Dedifferentiated amniotic fluid mesenchymal stem cell (primary cell): ENCODE data around the gene SNRK.
A peak's percentile ranks its signal among the peaks of the same experiment; 100 is the strongest.

ENCODE experiments used
- DNase-seq: peaks from one replicate; pipeline ENCODE4 v3.0.0-alpha.2; 2016; ENCODE audit errors: extremely low spot score

The SNRK gene

DNA sequence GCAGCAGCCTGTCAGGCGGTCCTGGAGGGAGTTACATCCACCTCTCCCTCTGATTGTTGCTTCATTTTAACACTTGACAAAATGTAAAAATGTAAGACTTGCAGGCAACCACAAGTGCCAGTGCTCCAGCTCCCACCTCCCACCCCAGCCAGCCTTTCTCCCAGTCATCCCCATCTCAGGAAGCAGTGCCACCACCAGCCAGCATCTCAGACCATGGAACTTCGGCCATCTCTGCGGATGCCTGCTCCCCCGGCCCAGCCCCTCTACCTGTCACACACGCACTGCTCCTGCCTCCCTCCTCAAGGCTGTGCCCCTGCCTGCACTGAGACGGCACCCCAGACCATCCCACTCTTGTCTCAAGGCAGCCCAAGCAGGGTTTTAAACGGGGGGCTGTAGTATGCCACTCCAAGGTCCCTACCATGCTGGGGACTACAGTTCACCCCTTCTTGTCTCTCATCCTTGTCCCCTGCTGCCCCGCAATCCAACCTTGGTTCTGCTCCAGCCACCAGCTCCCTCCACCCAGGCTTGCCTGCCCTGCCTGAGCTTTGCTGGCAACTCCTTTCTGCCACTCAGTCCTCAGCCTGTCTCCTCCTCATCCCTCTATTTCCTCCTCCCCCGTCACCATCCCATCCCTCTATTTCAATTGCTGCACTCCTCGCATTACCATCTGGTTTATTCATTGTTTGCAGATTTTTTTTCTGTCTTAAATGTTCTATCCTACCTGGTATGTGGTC, 85.8 kb downstream of the SNRK start:
- no peak for DNase-seq

DNA sequence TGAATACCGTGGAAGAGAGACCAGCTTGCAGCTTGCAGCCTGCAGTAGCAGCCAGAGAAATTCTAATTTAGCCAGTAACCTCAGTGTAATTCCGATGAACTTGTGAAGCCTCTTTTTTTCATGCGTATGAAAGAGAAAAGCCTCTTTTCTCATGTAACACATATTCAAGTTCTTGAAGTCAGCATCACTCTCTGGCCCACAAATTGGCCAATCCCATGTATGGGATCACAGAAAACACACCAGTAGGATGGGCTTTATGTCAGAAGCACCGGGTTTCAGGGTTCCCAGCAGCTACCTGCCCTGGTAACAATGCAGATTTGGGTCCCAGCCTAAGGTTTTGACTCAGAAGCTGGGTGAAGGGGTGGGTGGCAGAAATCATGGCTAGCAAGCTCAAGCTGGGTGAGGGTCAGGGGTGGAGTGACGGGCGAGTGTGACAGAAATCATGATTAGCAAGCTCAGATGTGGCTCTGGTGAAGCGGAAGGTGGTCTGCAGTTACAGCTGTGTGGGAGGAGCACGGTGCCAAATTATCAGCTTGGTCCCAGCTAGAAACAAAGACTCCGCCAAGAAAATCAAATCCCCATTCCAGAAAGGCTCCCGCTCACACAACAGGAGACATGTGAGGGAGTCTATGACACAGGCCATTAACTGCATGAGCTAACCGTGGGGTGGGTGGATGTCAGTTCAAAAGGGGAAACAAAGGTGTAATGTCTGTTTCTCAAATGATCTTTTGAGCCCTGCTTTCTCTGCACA, 86.6 kb downstream of the SNRK start:
- no peak for DNase-seq

DNA sequence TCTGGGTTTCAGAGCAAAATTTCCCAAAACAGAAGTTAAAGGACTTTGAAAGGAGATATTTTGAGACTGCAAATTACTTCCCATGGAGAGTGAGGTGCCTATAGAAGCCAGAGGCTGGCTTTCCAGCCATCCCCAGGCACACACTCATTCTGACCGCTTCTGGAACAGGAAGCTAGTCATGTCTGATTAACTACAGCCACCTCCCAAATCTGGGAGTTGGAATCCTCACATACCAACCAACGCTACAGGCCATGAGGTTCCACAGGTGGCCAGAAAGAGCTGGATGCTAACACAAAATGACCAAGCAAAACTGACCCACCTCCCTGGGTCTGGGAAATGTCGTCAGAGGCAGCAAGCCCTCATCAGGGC, 87.2 kb downstream of the SNRK start:
- no peak for DNase-seq

DNA sequence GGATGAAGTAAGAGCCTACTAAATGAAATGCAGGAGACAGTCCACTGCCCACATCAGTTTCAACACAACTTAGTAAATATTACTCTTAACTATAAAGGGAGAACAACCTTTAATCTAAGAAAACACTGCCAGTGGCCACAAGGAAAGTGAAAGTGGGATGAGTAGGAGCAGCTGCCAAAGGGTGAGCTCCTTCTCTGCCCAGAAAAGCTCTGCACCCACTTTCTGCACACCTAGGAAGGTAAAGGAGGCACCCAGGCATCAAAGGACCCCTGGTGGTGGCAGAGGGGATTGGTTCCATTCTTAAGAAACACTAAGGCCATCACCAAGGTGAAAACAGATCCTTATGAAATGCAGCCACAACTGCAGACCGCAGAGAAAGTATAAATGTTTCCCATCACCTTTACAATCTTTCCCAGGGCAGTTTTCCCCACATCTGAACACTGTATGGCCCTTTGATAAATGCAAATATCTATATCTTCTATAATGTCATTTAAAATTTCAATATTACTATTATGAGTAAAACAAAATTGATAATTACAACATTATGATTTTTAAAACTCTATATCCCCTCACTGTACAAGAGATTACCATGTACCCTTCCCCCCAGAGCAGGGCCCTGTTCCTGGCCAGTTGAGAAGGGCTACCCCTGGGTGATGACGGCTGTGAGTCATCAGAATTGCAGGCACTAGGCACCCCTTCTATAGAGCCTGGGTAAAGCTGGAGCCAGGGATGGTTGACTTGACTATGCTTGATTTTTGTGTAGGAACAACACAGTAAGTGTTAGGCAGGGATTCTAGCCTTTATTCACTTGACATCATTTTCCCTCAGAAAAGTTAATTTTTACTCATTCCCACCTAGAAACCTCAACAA, 92.0 kb downstream of the SNRK start:
- DNase-seq = no peak

DNA sequence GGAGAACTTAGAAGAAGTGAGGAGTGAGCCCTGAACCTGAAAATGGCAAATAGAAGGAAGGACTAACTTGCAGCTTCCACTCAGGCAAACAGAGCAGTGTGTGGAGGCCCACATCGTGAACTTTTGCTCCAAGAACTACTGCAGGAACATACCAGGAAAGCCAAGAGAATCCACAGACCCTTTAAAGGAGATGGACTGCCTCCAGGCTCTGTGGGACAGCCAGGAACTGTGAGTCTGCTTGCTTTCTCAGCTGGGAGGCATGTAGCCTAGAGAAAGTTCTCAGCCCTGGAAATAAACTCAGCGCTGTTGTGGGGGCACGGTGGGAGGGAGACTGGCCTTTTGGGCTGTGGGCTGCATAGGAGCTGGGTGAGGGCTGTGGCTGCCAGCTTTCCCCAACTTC, 93.0 kb downstream of the SNRK start:
- peak; percentile 19 for DNase-seq

DNA sequence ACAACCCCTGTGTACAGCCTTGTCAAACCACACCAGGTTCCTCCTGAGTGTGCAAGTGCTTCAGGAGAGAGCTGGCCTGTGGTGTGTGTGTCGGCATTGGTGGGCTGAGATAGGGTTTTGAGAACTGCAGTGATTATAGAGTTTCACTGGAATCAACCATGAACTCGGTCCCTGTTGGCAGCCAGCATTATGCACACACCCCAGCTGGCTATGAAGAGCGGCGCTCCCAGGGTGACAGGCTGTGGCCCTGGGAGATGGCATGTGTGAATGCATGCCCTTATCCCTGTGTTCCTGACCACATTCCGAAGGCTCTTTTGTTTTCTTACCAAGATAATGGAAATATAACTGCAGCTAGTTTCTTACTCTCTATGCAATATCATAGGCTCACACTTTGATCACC, 101.8 kb downstream of the SNRK start:
- DNase-seq = no peak

DNA sequence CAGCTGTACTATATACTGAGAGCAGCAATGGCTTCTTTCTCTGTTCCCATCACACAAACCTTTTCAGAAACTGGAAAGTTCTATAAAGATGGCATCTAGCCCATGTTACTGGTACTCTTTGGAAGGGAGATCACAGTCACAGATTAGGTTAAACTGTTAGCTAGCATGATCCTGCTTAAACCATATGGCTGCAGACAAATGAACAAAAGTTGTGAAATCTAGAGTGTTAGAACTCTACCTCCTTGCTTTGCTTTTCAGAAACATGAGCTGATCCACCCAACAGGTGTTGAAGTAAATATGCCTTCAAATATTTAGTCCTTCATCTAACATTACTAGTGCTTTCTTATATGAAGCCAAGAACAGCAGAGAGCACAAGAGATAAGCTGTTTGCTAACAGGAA, 102.6 kb downstream of the SNRK start:
- no peak for DNase-seq

DNA sequence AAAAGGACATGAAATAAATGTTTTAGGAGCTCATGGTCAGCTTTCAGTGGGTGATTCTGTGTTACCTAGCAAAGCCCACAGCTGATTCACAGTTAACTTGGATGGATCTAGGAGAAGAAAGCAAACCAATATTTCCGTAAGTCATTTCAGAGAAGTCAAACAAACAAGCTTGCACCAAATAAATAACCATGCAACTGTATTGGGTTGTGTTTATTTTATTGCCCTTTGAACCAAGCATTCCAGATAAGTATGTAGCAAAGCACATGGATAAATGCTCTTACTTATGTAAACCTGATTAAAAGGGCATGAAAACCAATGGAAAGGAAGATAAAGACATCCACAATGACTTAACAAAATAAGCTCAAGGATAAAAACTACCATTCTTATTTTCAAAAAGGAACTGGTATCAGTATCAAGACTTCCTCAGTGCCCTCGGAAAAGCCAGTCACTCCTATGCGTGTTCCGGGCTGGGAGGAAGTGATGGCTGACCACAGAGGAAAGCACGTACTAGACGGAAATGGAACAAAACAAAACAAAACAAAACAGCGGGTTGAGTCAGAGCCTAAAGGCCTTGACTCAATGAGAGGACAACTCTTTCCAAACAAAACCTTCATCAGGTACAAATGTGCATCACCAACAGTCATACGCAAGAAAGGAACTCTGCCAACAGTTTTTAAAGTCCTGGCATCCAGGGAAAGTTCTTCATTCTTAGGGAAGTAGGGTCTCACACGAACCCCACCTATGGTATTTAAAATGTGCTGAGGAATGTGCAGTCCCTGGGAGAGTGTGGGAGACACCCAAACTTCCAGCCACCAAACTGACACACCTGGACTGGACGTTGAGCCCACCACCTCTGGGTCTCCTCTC, 103.3 kb downstream of the SNRK start:
- no peak for DNase-seq

DNA sequence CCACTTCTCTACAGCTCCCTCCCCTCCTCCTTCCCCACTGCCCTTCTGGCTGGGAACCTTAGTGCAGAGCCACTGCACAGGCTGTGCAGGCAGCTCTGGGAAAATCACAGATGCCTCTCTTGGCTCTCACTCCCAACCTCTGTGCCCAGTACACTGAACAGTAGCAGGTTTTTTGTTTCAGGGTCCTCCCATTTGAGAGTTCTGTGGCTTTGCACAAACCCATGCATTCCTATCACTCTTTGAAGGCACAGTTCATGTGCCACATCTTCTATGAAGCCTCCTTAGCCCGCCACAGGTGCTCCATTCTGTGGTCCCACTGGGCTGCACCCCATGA, 103.9 kb downstream of the SNRK start:
- no peak for DNase-seq

DNA sequence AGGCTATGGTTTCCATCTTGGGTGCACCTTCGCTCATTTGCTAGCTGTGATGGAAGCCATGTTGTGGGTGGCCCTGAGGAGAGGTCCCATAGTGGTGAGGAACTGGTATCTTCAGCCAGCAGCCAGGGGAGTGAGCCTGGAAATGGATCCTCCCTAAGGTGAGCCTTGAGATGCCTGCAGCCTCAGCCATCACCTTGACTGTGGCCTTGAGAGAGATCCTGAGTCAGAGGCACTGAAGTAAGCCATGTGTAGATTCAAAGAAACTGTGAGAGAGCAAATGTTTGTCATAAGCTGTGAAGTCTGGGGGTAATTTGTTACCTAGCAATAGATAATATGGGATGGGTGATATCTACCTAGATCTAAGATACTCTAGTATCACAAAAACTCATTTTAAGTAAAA, 105.3 kb downstream of the SNRK start:
- DNase-seq = no peak

DNA sequence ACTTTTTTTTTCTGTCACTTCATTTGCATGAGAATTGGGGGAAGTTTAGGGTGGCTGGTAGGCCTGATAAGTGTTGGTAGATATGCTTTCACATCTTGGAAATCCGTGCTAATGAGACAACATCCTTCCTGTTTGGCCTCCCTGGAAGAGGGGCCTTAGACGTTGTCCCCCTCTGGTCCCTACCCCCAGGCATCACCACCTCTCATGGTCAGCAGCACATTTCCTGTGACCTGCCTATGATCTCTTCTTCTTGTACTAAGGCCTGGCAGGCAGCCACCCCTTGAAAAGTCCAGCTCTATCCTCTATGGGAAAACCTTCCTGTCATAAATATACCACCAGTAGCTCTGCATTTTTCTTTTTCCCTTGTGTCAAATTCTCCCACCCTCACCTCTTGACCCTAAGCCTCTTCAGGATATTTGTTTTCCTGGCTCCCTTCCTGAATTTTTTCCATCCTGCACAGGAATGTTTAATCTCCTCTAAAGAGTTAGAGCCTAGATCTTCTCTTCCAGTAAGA, 107.8 kb downstream of the SNRK start:
- DNase-seq = no peak

DNA sequence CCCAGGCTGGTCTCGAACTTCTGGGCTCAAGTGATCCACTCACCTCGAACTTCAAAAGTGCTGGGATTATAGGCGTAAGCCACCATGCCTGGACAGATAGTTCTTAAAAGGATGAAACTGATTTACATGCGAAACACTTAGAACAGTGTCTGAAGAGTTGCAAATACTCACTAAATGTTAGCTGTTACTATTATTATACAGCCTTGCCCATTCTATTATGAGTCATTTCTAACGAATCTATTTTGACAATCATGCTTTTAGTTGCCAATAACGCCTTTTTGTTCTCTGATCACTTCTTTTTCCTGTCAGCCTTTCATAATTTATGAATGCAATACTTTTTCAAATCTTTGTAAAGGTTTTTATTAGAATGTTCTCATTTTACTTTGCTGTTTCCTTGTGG, 112.7 kb downstream of the SNRK start:
- DNase-seq = no peak

DNA sequence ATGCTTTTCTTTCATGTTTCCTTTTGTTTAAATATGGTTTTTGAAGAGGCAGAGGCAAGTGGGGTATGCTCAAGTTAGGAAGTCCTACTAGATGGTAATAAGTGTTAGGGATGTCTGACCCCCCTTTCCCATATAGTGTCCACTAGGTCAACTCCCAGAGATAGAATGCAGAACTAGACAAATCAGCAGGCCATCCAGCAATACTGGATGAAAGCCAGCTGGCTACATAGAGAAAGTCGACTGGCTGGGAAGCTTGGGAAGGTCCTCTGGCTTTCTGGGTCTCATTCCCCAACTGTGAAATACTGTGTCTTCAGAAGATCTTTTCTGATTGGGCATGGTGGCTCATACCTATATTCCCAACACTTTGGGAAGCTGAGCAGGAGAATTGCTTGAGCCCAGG, 113.8 kb downstream of the SNRK start:
- no peak for DNase-seq
